K562 (cell line): ENCODE results near the gene SLC2A4. TPM values are rescaled to one million over a fixed set of nuclear protein-coding genes. Genes with fewer than 3 reads are reported as not detected.

ENCODE experiments used
- AFF4 ChIP-seq: sonication (generic); formaldehyde crosslinking; IDR thresholded peaks from 2 replicates; pipeline ENCODE4 v1.8.0; 2023; ENCODE audit warnings: mild to moderate bottlenecking, missing genetic modification reagents
- ILF3 ChIP-seq: fragments of 450-650 bp; IDR thresholded peaks from 2 replicates; pipeline ENCODE4 v1.6.1; 2018; ENCODE audit warnings: antibody characterized with exemption, mild to moderate bottlenecking, moderate library complexity, borderline replicate concordance
- MAX ChIP-seq: sonication (generic); formaldehyde crosslinking; IDR thresholded peaks from 2 replicates; pipeline ENCODE4 v1.9.0; 2022; ENCODE audit warnings: mild to moderate bottlenecking, missing genetic modification reagents
- MEF2D ChIP-seq: conservative IDR thresholded peaks from 2 replicates; pipeline ENCODE4 v1.6.1; 2016; ENCODE audit warnings: low read depth, missing genetic modification characterization, missing compliant biosample characterization
- PBX2 ChIP-seq, 2 experiments: IDR thresholded peaks in 1 of 2; conservative IDR thresholded peaks in 1 of 2; 2 replicates each; pipeline ENCODE4 v1.6.1; 2016; ENCODE audit warnings: low read depth in 2 of 2, mild to moderate bottlenecking in 1 of 2, missing compliant biosample characterization in 1 of 2, missing genetic modification characterization in 1 of 2, moderate library complexity in 1 of 2
- SAFB ChIP-seq: fragments of 200-400 bp; formaldehyde crosslinking; IDR thresholded peaks from 2 replicates; pipeline ENCODE4 v1.6.1; 2017; ENCODE audit warnings: low read depth, low read length, borderline replicate concordance
- SMC3 ChIP-seq: conservative IDR thresholded peaks from 2 replicates; pipeline ENCODE4 v1.6.1; 2011; ENCODE audit warnings: low read depth, low read length, improper control_type of control experiment; ENCODE audit not compliant: insufficient read depth
- TRIM24 ChIP-seq, 2 experiments: fragments of 450-650 bp; IDR thresholded peaks; 2 replicates each; pipeline ENCODE4 v1.6.1; 2016
- ZNF174 ChIP-seq: fragments of 250-450 bp; sonication (Bioruptor Pico); IDR thresholded peaks from 2 replicates; pipeline ENCODE4 v1.4.0; 2020; ENCODE audit warnings: mild to moderate bottlenecking
- ZNF232 ChIP-seq: sonication (generic); formaldehyde crosslinking; IDR thresholded peaks from 2 replicates; pipeline ENCODE4 v1.8.0; 2022; ENCODE audit warnings: mild to moderate bottlenecking, missing genetic modification reagents
- polyA plus RNA-seq, 8 experiments: library from polyadenylated mRNA; depleted of rRNA in 4 of 8; stranded (reverse) in 5 of 8; unstranded in 3 of 8; fragments of >200 nt; fragmentation: Nextera tagmentation in 2 of 8; fragmentation: Illumina TruSeq in 1 of 8; extraction: Ambion mirVana in 2 of 8; extraction: Trizol in 1 of 8; gene quantifications; 2 replicates each; pipeline versions ENCODE4 v1.2.1 to v1.2.3, GENCODE V29; 2011 to 2014; ENCODE audit warnings: inconsistent platforms in 1 of 8, missing spikeins in 1 of 8
- total RNA-seq, 7 experiments: library from RNA; depleted of rRNA in 6 of 7; stranded (reverse); fragments of >200 nt in 6 of 7; fragmentation: Illumina TruSeq in 2 of 7; extraction: Trizol in 2 of 7; gene quantifications; 2 replicates each; pipeline versions ENCODE4 v1.2.1 to v1.2.3, GENCODE V29; 2011 to 2021; ENCODE audit warnings: low replicate concordance in 1 of 7
- TF ChIP-seq, protein P1 (sequence below): fragments of 250-450 bp; sonication (Bioruptor Pico); IDR thresholded peaks from 2 replicates; pipeline ENCODE4 v1.5.0; 2021; ENCODE audit warnings: mild to moderate bottlenecking, borderline replicate concordance
- TF ChIP-seq, protein P2 (sequence below): fragments of 450-650 bp; IDR thresholded peaks from 2 replicates; pipeline ENCODE4 v1.6.1; 2014; ENCODE audit warnings: low read depth, mild to moderate bottlenecking, moderate library complexity, borderline replicate concordance
- TF ChIP-seq, protein P3 (sequence below), 2 experiments: fragments of 250-450 bp in 1 of 2; fragments of 450-650 bp in 1 of 2; sonication (Bioruptor Pico) in 1 of 2; IDR thresholded peaks; 2 replicates each; pipeline versions ENCODE4 v1.6.1 to v1.8.0; 2016 to 2021; ENCODE audit warnings: mild to moderate bottlenecking in 2 of 2, moderate library complexity in 2 of 2, missing compliant biosample characterization in 1 of 2, missing genetic modification characterization in 1 of 2

The SLC2A4 gene
- total and polyA plus RNA-seq, 9 of the 15 experiments (the other 6 are each of a cell fraction or from before 2014, with no cell fraction given): 0.74 to 3.5 (median 1.6) TPM

DNA sequence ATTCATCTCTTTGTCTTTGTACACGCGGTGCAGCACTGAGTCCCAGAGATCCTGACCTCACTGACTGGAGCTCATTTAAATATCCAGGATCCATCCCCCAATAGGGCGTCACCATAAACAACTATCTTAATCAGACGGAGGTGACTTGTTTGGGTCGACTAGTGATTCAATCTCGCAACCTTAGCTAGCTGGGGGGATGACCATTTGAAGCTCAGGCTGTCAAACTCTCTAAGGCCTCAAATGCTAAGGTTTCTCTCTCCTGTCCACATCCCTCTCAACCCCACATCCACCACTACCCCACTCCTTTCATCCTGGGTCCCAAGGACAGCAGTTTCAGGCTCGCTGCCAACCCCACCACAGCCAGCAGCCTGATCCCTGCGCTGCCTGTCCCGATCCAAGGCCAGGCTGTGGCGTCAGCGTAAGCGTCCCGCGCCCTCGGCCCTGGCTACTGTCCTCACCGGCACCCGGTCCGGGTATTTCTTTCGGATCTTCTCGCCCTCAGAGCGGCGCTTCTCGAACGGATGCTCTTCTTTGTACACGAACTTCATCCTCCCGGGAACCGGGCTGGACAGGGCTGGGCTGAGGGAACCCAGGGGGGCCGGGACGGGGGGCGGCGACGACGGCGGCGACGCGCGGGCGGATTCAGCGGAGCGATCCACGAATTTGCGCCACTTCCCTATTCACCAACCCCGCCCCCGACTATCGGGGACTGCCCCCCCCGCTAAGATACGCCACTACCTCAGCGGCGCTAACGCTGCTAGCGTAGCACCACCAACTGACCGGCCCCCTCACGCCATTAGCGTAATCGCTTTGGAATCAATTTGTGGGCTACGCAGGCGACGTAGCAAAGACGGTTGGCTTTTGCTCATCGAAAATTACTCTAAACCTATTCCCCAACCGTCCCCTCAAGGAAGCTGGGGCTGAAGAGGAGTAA, 39.5 kb upstream of the SLC2A4 start, which contains the start of gene GABARAP (continued):
- TF ChIP-seq SMC3 (no peak), ZNF174 (CRISPR knock-in tag) (no peak), SAFB (no peak), MEF2D (tag) (no peak), TRIM24 (IDR thresholded peaks at IDR 0.05) (no peak), PBX2 (CRISPR knock-in tag; IDR thresholded peaks at IDR 0.05; ENCODE audit: low read depth) (no peak), PBX2 (tag; conservative IDR thresholded peaks at IDR 0.05; ENCODE audit: low read depth) (no peak), AFF4 (no peak; the same call in 1 of the 2 replicates), ILF3 (no peak), ZNF232 (CRISPR knock-in tag) (no peak), MAX (CRISPR knock-in tag) (no peak)
- TF ChIP-seq, protein P1, sequence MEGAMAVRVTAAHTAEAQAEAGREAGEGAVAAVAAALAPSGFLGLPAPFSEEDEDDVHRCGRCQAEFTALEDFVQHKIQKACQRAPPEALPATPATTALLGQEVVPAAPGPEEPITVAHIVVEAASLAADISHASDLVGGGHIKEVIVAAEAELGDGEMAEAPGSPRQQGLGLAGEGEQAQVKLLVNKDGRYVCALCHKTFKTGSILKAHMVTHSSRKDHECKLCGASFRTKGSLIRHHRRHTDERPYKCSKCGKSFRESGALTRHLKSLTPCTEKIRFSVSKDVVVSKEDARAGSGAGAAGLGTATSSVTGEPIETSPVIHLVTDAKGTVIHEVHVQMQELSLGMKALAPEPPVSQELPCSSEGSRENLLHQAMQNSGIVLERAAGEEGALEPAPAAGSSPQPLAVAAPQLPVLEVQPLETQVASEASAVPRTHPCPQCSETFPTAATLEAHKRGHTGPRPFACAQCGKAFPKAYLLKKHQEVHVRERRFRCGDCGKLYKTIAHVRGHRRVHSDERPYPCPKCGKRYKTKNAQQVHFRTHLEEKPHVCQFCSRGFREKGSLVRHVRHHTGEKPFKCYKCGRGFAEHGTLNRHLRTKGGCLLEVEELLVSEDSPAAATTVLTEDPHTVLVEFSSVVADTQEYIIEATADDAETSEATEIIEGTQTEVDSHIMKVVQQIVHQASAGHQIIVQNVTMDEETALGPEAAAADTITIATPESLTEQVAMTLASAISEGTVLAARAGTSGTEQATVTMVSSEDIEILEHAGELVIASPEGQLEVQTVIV (CRISPR knock-in tag): no peak
- TF ChIP-seq, protein P2, sequence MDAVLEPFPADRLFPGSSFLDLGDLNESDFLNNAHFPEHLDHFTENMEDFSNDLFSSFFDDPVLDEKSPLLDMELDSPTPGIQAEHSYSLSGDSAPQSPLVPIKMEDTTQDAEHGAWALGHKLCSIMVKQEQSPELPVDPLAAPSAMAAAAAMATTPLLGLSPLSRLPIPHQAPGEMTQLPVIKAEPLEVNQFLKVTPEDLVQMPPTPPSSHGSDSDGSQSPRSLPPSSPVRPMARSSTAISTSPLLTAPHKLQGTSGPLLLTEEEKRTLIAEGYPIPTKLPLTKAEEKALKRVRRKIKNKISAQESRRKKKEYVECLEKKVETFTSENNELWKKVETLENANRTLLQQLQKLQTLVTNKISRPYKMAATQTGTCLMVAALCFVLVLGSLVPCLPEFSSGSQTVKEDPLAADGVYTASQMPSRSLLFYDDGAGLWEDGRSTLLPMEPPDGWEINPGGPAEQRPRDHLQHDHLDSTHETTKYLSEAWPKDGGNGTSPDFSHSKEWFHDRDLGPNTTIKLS: no peak
- TF ChIP-seq, protein P3, sequence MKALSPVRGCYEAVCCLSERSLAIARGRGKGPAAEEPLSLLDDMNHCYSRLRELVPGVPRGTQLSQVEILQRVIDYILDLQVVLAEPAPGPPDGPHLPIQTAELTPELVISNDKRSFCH (CRISPR knock-in tag; IDR thresholded peaks at IDR 0.05): no peak
- TF ChIP-seq, protein P3 (tag; IDR thresholded peaks at IDR 0.05): no peak
